ENCODE results near the gene JAKMIP2.

JAKMIP2 gene

GRCh38 chr5:147690595-147690994 is 91.9 kb downstream of the JAKMIP2 start:
- H3K9me3 ChIP-seq (ENCODE audit: control insufficient read depth, insufficient read depth, low read depth, low read length) = no peaks in the 10 kb centered on the region
- H3K4me1 ChIP-seq (ENCODE audit: control insufficient read depth, insufficient read depth, low read length) = no peaks in the 10 kb centered on the region
- H3K36me3 ChIP-seq (ENCODE audit: control insufficient read depth in 2 of 2, insufficient read depth in 1 of 2, low read length in 2 of 2) = no peaks in the 10 kb centered on the region
- H3K4me3 ChIP-seq (ENCODE audit: low read depth, low read length) = no peak overlapping the region
- no peak overlapping the region for H3K27ac ChIP-seq (ENCODE audit: extremely low read depth, low read depth, low read length)
- POLR2A ChIA-PET = no interaction called here
- CTCF ChIA-PET = interaction anchor here (0.6 to 1.4 kb wide), 10 partner anchors 11 to 244 kb away, joined by 3 to 11 read pairs (median 3); no protein-coding TSS in a partner anchor
- TF ChIP-seq ZNF624 (tag by site-specific recombination; IDR thresholded peaks at IDR 0.05) (no peak), ZNF202 (tag by site-specific recombination; IDR thresholded peaks at IDR 0.05; ENCODE audit: borderline replicate concordance) (no peak), ZNF488 (tag by site-specific recombination; IDR thresholded peaks at IDR 0.05) (no peak), ZNF473 (tag by site-specific recombination; IDR thresholded peaks at IDR 0.05) (no peak), ZBTB11 (tag by site-specific recombination; conservative IDR thresholded peaks at IDR 0.05; ENCODE audit: low read depth) (no peak), ZNF391 (tag by site-specific recombination; IDR thresholded peaks at IDR 0.05; ENCODE audit: borderline replicate concordance, low read depth) (no peak), ZNF529 (tag by site-specific recombination; IDR thresholded peaks at IDR 0.05; ENCODE audit: insufficient replicate concordance) (no peak), AEBP2 (tag by site-specific recombination; IDR thresholded peaks at IDR 0.05; ENCODE audit: borderline replicate concordance) (no peak), ZNF362 (tag by site-specific recombination; IDR thresholded peaks at IDR 0.05) (no peak), TCF7L2 (IDR thresholded peaks at IDR 0.05; ENCODE audit: borderline replicate concordance, low read depth, low read length) (no peak), ZNF16 (tag by site-specific recombination; IDR thresholded peaks at IDR 0.05; ENCODE audit: low read depth) (no peak), PBX3 (CRISPR knock-in tag; IDR thresholded peaks at IDR 0.05) (no peak), ZNF660 (tag by site-specific recombination; IDR thresholded peaks at IDR 0.05) (no peak), ATF2 (tag by site-specific recombination; IDR thresholded peaks at IDR 0.05; ENCODE audit: low read depth) (no peak), ZNF248 (tag by site-specific recombination; IDR thresholded peaks at IDR 0.05) (no peak), ZNF837 (tag by site-specific recombination; IDR thresholded peaks at IDR 0.05) (no peak), ZNF324 (tag by site-specific recombination; IDR thresholded peaks at IDR 0.05) (no peak)
